NCI-H2171 (cell line): ENCODE data around the gene MUC13.

Experiments used
- DNase-seq: peaks from one replicate; lab custom pipeline; 2025; lab: John Stamatoyannopoulos, UW

MUC13 gene

DNA sequence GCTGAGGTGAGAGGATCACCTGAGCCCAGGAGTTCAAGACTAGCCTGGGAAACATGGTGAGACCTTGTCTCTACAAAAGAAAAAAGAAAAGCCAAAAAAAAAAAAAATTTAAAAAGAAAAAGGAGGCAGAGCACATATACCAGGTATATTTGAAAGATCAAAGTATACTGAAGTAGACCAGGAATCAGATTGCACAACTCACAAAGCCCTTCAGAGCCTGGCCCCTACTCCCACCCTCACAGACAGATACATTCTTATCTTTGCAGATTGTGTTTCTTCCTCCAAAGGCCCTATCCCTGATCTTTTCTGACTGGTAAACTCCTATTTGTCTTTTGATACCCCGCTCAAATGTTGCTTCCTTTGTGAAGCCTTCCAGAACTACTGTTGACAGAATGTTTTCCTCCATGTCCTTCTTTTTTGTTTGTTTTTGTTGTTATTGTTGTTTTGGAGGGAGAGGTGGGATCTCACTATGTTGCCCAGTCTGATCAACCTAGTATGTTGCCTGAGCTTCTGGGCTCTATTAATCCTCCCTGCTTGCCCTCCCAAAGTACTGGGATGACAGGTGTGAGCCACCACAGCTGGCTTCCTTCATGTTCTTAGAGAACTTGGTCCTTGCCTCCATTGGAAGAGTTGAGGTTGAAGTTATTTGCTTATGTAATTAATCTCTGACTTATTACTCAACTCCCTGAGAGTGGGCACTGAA, 37.6 kb downstream of the MUC13 start:
- no peak for DNase-seq

DNA sequence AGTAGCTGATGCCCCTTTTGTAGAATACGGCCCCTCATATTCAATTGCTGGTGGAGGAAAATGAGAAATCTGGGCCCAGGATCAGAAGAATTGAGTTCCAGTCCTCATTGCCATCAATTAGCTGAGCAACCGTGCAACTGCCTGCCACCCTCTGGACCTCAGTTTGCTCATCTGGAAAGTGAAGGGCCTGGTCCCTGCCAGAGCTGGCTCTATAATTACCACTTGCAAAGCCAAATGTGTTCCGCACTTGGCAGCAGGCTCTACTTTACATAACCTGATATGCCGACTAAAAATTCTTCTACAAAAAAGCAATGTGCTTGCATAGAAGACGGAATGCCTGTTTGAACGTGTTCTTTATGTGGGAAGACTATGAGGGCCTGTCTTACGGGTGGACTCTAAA, 38.8 kb downstream of the MUC13 start:
- DNase-seq: no peak

DNA sequence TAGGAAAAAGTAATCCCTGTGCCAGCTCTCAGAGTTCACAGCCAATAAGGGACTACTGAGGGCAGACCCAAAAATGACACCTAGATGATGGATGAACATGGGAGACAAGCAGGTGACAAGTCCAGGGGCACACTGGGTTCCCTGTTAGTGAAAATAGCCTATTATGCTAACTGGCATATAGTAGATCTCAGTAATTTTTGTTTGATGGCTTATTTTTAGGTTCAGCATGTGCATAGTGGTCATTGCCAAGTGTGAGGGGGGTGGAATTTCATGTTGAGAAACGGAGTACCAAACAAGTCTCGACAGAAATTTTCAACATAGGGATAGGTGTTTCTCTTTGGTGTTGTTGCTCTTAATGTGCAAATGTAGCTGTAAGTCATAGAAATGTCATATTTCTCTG, 41.0 kb downstream of the MUC13 start:
- no peak for DNase-seq

DNA sequence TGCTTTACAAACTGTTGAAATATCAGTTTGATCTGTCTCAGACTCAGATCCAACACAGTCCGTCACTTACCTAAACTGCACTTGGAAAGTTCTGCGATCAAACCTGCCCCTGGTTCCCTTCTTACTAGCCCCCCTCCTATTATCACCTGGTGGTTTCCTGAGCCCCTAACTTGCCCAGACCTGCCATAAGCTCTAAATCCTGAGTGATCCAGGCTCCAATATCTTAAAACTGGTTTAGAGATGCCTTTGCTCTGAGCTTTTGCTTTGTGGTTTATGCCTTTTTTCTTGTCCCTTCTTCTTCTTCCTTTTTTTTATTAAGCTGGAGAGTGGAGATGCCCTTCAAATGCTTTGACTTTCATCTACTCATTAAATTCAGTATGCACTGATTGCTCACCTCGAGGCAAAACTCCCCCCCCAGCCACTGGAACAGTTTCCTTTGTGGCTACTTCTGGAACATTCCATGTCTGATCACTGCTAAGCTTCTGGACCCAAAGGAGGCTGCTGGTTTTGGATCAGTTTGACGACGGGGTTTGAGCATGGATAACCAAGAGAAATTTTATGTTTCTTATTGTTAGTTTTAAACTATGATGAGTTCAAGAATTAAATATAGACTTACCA, 43.9 kb downstream of the MUC13 start:
- DNase-seq: no peak

DNA sequence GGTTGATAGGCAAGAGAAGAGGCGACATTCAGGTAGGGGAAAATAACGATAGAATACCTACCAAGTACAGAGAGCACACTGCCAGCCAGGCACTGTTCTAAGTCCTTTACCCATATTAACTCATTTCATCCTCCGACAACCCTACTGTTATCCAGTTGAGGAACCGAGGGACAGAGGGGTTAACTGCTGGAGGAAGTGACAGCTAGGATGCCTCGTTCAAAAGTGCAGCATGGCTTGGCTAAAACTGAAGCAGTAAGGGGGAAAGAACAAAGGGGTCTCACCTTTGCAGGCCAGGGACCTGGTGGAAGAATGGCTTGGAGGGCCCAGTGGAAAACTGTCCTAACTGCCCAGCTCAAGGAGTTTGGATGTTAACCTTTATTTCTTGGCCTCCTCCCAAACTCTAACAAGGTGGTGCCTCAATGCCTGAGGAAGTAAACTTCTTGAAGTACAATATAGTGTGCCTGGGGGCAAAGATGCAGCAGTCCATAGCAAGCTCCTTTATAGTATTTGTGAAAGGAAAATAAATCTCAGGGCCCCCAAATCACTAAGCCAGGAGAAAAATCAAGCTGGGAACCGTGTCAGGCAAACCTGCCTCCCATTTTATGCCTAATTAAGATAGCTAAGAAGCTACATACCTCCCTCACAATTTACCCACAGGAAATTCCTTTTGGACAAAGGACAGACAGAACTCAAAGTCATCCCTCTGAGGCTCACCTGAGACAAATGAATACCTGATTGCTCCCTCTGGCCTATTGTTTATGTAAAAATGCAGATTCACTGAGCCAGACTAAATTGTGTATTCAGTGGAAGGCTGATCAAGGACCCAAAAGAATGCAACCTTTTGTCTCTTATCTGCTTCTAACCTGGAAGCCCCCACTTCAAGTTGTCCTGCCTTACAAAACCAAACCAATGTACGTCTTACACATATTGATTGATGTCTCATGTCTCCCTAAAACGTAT, 45.8 kb downstream of the MUC13 start:
- DNase-seq: no peak

DNA sequence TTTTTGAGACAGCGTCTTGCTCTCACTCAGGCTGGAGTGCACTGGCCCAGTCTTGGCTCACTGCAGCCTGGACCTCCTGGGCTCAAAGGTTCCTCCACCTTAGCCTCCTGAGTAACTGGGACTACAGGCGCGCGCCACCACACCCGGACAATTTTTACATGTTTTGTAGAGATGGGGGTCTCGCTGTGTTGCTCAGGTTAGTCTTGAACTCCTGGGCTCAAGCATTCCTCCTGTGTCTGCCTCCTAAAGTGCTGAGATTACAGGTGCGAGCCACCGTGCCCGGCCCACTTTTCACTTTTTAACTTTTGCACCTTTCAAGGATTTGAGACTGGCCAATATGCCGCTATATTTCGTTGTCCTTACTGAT, 46.6 kb downstream of the MUC13 start:
- no peak for DNase-seq

DNA sequence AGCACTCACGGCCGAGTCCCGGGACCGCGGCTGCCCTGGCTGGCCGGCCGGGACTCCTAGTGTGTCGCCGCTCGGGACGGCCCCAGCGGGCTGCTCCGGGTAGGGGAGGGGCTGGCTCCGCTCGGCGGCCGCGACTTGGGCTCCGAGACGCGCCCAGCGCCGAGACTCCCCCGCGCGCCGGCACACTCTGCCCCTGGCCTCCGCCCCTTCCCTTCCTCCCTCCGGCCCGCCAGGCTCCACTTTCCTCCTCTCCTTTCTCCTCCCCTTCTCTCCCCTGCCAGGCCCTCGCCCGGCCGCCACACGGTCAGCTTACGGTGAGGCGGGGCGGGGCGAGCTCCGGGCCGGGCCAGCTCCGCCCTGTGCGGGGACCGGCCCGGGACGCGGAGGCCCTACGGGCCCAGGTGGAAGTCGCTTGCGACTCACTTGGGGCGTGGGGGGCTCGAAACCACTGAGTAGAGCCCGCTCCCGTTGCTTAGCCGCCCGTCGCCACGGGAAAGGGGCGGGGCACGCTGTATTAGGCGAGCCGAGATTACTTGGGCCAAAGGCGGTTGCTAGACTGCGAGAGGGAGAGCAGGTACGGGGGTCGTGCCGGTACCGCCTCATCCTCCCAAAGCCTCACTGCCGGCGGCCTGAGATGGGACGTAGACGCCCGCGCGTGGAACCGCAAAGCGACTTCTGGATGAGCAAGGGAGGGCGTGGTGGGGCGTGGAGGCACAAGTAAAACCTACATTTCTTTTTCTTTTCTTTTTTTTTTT, 47.2 kb downstream of the MUC13 start, which contains the start of gene ITGB5:
TSS of gene ITGB5 (minus strand) at position 189 of the 755 bp plus-strand sequence. CDS start 365 bp downstream, outside the sequence.
- no peak for DNase-seq

DNA sequence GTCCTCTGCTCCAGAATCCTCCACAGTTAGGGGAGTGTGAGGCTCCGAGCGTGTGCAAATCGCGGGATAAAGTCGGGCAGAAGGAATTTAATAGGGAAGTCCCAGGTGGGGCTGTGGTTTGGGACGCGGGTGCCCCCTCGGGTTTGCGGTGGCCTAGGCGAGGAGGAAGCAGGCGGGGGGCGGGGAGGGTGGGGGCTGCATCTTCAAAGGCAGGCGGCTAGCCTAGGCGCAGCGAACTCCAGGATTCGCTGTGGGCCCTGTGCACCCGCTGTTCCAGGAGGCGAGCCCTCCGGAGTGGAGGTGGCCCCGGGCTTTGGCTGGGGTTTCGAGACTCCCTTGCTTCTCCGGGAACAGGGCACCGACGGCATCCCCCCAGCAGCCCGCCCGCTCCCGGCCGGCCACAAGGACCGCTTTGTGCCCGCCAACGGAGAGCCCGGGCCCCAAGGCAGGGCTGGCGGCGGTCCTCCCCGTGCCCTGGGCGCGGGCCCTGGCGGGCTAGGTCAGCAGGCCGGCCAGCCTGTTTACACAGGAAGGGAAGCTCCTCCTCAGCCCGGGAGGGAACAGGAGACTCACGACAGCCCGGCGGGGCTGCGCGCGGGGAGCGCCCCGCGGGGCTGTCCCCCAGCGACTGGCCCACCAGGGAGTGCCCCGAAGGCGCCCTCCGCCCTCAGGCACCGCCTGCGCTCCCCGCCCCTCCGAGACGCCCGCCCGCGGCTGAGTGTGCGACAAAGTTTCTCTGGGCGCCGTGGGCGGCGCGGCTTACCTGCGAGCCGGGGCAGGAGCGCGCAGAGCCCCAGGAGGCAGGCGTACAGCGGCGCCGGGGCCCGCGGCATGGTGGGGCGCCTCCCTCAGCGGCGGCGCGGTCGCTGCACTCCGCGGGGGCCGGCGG, 48.1 kb downstream of the MUC13 start:
- DNase-seq: no peak

DNA sequence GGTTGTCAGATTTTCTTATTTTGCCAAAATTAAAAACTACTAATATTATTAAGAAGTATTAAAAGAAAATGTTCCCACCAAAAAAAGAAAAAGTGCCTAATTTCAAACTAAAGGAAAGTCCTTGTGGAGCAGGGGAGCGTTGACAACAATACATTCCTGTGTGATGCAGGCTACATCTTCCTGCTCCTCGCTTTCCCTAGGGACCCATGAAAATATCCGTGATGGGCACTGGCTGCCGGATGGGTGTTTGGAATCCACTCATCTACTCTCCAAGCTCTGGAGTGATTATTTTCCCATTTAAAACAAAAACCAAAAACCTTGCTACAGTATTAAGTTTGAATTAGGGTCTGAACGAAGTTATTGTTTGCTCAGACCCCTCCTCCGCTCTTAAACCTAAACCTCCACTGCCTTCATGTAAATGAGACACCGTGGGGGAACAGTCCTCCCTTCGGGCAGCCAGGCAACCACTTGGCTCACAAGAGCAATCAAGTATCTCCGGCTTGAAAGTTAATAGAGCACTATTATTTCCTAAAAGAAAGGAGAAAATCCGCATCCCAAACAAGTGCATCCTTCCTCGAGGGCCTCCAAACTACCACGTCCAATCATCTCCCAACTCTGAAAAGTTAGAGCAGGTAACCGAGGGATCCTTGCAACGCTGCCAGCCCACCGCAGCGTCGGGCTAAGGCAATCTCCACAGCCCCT, 48.9 kb downstream of the MUC13 start:
- DNase-seq: no peak

DNA sequence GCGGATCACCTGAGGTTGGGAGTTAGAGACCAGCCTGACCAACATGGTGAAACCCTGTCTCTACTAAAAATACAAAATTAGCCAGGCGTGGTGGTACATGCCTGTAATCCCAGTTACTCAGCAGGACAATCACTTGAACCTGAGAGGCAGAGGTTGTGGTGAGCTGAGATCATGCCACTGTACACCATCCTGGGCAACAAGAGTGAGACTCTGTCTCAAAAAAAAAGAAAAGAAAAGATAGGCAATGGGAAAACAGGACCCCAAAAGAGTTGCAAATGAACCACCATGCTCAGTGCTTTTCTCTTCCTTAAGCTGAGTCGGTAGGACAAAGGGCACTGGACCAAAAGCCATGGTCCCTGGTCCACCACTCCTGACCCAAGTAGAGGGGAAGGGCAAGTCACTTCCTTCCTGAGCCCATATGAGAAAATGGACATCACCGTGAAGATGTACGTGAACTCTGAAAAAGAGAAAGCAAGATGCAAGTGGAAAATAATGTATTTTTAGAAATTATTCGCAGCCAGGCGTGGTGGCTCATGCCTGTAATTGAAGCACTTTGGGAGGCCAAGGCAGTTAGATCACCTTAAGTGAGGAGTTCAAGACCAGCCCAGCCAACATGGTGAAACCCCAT, 50.0 kb downstream of the MUC13 start:
- DNase-seq: no peak

DNA sequence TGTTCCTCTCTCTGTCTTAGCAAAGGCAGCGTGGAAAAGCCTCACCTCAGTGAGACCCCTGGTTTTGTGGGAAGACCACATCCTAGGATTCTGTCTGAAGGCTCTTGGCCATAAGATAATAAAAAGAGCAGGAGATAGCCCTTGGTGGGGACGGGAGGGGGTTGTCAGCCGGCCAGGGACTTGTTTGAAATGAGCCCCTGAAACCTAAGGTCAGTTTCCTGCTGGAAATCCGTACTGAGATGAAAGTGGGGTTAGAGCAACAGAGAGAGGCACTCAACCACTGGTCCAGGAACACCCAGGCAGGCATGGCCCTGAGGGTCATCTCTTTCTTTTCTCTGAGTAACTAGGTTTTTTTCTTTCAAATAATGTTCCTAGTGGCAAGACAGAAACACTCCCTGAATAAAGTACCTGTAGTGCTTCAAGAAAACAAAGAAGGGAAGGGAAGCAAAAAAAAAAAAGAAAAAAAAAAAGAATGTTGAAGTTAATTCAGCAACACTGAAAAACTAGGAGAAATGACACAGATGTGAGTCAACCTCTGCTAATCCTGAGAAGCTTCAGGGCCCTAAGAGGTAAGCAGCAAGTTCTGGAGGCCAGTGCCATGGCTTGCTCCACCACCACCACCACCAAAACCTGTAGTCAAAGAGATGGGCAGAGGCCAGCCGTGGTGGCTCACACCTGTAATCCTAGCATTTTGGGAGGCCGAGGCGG, 50.6 kb downstream of the MUC13 start:
- no peak for DNase-seq

DNA sequence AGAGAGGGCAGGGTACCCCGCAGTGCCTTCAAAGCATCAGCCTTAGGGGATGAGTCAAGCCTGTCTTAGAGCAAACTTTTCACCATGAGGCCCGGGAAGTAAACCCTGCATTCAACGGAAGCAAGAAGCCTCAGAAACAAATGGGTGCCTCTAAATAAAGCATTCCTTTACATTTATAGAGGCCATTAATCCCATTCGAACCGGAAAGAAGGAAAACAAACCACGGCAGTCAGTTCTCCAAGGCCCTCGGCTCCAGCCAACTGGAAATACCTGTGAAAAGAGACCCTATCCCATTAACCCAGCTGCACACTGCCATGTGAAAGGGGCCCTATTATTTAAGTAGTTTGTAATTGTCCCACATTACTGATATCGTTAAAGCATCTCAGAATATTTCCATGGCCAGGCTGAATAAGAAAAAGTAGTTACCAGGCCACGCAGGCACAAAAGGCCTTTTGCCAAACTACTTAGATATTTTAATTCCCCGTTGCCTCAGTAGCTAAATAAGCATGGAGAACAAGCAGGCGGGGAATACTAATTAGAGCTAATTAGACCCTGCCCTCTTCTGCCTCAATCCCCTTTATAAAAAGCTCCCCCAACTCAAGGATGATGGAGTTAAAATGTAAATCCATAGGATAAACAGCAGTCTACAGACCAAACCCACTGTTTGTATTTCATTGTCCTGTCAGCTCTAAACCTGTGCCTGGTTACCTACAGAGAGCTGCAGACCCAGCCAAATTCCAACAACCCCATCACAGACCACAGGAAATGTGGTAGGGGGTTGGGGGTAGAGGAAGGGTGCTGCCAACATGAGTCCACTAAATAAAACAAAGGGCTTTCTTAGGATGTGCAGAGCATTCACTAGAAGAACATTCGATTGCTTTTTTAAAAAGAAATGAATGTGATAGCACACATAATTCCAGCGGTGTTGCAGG, 51.5 kb downstream of the MUC13 start:
- DNase-seq: no peak

DNA sequence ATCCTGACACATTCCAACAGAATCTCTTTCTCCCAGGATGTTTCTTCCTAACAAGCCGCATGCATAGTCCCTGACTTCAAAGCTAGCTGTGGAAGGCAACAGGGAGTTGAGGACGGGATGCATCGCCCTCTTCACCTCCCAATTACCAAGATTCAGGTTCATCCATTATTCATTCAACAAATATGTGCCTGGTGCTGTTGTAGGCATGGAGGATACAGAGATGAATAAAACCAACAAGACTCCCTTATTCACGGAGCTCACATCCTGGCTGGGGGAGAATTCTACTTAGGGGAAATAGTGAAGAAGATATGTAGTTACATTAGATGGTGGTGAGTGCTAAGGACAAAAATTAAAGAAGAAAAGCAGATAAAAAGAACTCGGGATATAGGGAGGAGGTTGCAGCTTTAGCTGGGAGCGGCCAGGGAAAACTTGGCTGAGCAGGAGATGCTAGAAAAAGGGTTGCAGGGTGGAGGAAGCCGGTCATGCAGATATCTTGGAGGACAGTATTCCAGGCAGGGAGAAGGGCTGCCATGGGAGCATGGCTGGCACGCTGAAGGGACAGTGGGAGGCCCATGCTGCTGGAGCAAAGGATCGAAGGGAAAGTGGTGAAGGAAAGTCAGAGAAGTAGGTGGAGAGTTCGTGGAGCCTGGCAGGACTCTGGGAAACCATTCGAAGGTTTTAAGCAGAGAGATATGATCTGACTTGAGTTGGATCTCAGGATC, 52.4 kb downstream of the MUC13 start:
- DNase-seq: no peak

DNA sequence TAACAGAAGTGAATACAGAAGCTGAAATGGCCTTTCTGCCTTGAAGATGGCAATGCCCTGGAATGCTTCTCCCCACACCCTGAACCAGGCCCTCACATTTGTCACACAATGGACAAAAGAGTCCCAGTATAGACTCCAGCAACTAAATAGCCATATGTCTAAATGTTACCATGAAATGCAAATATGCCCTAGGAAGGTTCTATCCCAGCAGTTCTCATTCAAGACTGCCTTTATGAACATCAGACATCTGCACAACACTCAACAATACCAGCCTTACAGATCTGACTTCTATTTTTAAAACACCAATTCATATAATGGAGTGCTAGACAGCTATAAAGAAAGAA, 55.2 kb downstream of the MUC13 start:
- DNase-seq: no peak

DNA sequence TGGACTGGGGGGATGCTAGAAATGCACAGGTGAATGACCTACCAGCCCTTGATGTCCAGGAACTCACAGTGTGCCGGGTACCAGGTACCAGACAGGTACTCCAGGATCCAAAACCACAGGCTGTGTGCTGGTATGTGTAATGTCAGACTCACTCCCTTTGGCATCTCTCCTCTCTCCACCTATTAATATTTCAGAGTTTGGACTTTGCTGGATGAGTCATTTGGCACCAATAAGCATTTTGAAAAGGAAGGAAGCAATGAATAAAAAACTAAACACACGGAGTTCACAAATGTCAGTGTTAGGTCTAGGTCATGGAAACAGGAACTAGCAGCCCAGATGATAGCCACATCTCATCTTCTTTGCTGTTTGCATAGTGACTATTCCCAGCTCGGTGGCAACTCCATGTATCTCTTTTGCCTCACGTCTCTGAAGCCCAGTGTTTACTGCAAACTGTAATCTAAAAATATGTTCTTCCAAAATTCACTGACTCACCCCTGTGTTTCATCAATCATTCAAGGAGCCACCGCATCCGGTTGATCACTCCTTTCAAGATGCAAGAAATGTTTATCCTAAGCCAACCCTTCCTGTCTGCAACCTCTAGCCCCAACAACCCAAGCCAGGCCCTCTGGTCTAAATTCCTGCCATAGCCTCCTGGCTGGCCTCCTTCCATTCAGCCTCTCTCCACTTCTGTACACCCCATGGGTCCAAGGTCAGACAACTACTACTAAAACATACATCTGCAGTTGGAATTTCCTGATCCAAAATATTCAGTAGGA, 55.8 kb downstream of the MUC13 start:
- no peak for DNase-seq

DNA sequence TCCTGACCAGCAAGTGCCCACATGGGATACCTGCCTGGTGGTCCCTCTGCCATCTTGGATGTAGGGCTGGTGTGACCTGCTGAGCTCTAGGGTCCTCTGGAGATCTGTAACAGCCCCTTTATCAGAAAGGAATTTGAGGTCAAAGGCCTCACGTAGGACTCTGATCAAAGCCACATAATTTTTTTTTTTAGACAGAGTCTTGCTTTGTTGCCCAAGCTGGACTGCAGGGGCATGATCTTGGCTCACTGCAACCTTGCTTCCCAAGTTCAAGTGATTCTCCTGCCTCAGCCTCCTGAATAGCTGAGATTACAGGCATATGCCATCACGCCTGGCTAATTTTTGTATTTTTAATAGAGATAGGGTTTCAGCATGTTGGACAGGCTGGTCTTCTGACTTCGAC, 56.9 kb downstream of the MUC13 start:
- no peak for DNase-seq

DNA sequence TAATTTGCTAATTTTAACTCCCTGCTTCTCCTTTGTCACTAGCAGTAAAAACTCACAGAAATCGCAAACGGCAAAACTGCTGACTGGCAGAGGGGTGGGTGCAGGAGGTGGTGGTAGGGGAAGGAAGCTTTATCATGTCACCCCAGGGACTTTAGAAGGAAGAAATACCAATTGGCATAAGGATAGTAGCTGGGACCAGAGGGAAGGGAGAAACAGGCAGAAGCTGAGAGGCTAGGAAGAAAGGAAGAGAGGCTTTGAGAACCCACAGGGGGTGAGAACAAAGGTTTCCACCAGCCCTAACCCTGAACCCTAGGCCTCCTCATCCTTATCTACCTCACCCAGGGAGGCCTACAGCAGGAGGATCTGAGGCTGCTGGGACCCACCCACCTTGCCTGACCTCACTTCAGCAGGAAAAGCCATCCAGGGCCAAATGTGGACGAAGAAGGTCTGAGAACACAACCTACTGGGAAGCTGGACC, 58.1 kb downstream of the MUC13 start:
- no peak for DNase-seq
